ENCODE data around the gene SMIM10L2A.
"Not testable (repeated sequence)": the region's sequence is repeated elsewhere in the genome, so short reads cannot be mapped to it uniquely, and the experiment has no call there.

The SMIM10L2A gene

DNA sequence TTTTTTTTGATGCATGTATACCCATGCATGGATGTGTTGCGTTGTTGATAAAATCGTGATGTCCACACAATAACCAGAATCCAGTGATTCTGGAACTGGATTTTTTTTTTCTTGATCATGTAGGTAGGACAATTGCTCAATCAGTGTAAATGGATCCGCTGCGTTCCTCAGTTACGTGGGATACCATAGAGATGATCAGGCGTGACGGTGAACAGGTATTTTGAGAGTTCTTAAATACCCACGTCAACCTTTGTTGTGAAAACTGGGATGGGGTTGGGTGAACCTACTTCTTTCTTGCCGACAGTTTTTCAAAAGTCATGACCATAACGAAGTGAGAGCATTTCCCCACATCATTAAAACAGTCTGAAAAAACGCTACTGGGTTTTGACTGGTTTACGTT is 913 bp upstream of the SMIM10L2A start:
- H3K4me3 ChIP-seq (ENCODE audit: low read depth, low read length) = no peak overlapping the region
- TF ChIP-seq CTCF (IDR thresholded peaks at IDR 0.05; ENCODE audit: low read depth, low read length, missing control alignments) = no peak
- no peak for DNase-seq (ENCODE audit: low read depth)

DNA sequence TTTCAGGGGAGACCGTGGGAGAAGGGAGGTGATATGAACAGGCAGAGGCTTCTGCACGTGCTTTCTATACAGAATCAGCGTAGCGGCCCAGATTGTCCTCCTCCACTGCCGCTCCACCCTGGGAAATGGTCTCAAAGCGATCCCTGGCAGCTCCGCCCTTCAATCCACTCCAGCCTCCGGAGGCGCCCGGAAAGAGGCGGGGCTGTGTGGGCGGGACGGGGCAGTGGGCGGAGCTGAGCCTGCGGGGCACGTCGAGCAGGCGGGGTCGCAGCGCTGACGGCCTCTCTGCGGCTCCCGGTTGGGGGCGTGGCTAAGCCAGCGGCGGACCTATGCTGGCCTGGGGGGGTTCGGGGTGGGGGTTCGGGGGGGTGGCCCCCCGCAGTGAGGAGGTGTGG is 210 bp upstream of the SMIM10L2A start:
- DNase-seq (ENCODE audit: low read depth) = peak; percentile 4
- H3K4me3 ChIP-seq (ENCODE audit: low read depth, low read length) = peak overlapping the region; percentile 37; the same call in 1 of the 2 replicates
- no peak for TF ChIP-seq CTCF (IDR thresholded peaks at IDR 0.05; ENCODE audit: low read depth, low read length, missing control alignments)

DNA sequence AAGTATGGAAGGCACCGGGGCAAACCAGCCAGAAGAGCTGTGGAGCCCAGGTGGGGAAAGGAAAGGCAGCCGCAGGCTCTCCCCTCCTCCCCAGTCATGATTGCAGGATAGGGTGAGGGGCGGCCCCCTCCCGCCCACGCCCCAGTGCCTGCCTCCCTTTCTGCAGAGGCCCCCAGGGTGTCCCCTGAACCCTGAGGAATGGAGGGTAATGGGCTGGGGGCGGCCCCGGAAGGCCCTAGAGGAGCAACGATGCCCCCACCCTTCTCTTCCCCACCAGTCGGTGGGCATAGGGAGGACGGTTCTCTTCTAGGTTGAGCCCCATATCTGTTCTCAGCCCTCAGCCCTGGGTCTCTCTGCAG is 1.0 kb downstream of the SMIM10L2A start:
- H3K4me3 ChIP-seq (ENCODE audit: low read depth, low read length); DNase-seq (ENCODE audit: low read depth): not testable (repeated sequence)

GRCh38 chrX:135423173-135423864 is 1.6 kb downstream of the SMIM10L2A start:
- not testable (repeated sequence) for DNase-seq (ENCODE audit: low read depth); H3K4me3 ChIP-seq (ENCODE audit: low read depth, low read length)

DNA sequence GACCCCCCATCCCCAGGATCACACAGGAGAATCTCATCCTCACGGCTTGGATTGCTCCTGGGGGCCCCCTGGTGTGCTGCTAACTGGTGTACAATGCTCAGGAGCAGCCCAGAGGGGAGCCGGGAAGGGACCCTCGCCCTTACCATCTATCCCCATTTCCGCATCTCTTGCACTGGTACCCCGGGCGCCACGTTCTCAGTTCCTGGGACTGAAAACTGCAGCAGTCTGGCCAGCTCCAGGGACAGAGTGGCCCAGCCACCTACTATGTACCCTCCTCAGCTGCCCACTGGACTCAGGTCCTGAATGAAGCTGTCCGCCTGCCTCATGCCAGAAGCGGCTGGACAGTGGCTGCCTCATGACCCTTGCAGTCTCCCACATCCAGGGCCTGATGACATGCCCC is 2.7 kb downstream of the SMIM10L2A start:
- TF ChIP-seq CTCF (IDR thresholded peaks at IDR 0.05; ENCODE audit: low read depth, low read length, missing control alignments) = no peak
- DNase-seq (ENCODE audit: low read depth) = no peak
- no peak overlapping the region for H3K4me3 ChIP-seq (ENCODE audit: low read depth, low read length)

- TF ChIP-seq CTCF (IDR thresholded peaks at IDR 0.05; ENCODE audit: low read depth, low read length, missing control alignments) = no peak
- H3K4me3 ChIP-seq (ENCODE audit: low read depth, low read length) = no peak overlapping the region
- DNase-seq (ENCODE audit: low read depth) = no peak
Measured at GRCh38 chrX:135425026-135425965, 3.6 kb downstream of the SMIM10L2A start.

DNA sequence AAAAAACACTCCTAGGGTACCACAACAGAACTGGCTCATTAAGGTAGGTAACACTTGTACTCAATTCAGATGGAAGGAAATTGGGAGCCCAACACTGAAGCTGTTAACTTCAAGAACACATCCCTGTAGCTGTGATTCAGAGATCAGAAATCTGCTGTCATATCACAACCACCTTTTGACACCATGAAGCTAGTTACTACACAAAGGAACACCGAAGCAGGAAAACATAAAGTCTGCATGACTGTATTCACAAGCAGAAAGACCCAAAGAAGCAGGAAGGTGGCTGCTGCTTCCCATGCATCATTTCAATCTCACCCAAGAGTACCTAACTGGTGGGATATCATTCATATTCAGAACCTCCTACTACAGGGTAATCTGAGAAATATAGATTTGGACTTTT is 7.7 kb downstream of the SMIM10L2A start:
- no peak for TF ChIP-seq CTCF (IDR thresholded peaks at IDR 0.05; ENCODE audit: low read depth, low read length, missing control alignments)
- no peak overlapping the region for H3K4me3 ChIP-seq (ENCODE audit: low read depth, low read length)
- no peak for DNase-seq (ENCODE audit: low read depth)

- TF ChIP-seq CTCF (IDR thresholded peaks at IDR 0.05; ENCODE audit: low read depth, low read length, missing control alignments) = no peak
- H3K4me3 ChIP-seq (ENCODE audit: low read depth, low read length) = no peak overlapping the region
- no peak for DNase-seq (ENCODE audit: low read depth)
Measured at GRCh38 chrX:135431886-135432285, 10.1 kb downstream of the SMIM10L2A start.
